Midbrain (tissue), 1 donor: ENCODE results near the gene OTUB1.
"Not testable (repeated sequence)": the region's sequence is repeated elsewhere in the genome, so short reads cannot be mapped to it uniquely, and the experiment has no call there.

Experiments
- DNase-seq: peaks from one replicate; lab custom pipeline; 2025; lab: John Stamatoyannopoulos, UW

Gene OTUB1, protein sequence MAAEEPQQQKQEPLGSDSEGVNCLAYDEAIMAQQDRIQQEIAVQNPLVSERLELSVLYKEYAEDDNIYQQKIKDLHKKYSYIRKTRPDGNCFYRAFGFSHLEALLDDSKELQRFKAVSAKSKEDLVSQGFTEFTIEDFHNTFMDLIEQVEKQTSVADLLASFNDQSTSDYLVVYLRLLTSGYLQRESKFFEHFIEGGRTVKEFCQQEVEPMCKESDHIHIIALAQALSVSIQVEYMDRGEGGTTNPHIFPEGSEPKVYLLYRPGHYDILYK

DNA sequence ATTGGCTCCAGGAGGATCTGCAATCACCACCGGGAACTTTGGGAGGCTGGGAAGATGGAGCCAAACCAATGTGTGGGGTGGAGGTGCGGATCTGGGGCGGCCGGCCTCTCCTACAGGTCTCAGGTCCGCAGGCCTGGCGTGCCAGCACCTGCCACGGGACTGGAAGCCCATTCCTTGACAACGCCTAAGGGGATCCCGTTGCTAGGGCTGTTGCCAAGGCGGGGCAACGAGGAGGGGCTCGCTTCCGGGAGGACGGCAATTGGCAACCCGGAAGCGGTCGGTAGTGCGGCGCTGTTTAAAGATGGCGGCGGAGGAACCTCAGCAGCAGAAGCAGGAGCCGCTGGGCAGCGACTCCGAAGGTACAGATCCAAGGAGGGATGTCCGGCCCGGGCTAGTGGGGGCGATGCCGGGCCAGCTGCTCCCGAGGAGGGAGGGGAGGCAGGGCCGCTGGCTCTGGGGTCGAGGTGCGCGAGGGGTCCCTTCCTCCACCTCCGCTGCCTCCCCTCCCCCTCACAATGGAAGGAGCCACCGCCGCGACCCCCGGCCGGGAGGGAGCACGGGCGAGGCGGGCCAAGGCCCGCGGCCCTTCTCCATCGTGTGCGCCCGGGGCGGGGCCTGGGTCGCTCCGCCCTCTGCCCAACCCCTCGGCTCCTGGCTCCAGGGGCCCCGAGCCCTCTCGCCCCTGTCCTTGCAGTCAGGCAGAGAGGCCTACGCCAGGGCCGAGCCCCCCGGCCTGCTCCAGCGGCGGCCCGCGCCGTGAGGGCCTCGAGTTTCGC, at the start of gene OTUB1:
Gene OTUB1 (plus strand): TSS at position 283 of the 776 bp plus-strand sequence. CDS start 19 bp downstream, at position 302.
- DNase-seq = peak; percentile 88

DNA sequence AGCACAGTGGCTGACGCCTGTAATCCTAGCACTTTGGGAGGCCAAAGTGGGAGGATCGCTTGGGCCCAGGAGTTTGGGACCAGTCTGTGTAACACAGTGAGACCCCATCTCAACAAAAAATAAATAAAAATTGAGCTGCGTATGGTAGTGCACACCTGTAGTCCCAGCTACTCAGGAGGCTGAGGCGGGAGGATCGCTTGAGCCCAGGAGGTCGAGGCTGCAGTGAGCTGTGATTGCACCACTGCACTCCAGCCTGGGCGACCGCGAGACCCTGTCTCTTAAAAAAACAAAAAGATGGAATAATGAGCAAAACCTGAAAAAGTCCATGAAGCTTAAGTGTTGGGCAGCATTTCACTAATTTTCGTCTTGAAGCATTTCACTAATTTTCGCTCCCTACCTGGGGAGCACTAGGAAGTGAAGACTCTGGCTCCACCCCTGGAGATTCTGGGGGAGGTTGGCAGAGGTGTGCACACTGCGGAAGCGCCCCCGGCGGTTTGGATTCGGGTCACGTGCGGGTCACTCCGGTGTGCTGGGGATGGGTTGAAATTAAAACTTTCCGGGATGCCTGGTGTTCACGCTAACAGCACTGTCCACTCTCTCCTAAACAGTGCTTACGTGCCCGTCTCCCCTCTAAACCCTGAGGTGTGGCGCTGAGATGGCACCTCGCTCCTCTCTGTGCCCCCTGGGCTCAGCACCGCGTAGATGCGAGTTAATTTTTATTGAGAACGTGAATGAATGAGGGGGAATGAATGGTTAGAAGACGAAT, 48.3 kb upstream of the OTUB1 start:
- DNase-seq = no peak

DNA sequence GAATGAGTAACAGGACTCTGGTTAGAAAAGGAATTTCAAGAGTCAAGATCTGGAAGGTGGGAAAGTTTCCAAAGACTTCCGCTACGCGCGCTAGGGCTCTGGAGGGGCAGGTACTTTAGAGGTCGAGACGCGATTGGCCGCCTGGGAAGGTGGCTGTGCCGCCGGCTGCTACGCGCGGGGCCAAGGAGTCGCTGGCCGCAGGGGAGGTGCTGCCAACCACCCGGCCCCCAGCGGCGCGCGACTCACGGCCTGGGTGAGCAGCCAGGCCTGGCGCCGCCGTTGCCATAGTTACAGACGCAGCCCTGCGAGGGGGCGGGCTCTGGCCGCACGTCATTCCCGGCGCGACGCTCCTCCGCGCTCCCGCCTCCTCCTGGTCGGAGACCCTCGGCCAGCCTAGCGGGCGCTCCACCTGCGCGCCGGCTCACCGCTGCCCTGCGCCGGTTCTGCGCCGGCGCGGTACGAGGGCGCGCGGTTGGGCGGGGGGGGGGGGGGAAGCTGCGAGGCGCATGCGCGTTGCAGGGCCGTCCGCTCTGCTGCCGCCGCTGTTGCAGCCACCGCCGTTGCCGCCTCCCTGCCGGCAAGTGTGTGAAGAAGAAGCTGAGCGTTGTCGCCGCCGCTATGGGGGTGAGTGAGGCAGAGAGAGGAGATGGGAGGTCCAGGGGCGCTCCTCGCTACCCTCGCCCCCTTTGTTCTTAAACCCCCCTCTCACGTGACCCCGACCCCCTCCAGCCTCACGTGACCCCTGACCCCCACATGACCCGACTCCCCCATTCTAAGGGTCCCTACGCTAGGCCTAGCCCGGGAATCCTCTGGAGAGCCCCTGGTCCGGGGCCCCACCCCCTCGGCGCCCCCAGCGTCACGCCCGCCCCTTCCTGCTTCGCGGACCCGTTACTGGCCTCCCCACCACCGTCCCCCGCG, 47.5 kb upstream of the OTUB1 start, which contains the start of gene NAA40:
Gene NAA40 (plus strand): TSS at position 524 of the 918 bp plus-strand sequence. CDS start 95 bp downstream, at position 619.
- peak; percentile 90 for DNase-seq

DNA sequence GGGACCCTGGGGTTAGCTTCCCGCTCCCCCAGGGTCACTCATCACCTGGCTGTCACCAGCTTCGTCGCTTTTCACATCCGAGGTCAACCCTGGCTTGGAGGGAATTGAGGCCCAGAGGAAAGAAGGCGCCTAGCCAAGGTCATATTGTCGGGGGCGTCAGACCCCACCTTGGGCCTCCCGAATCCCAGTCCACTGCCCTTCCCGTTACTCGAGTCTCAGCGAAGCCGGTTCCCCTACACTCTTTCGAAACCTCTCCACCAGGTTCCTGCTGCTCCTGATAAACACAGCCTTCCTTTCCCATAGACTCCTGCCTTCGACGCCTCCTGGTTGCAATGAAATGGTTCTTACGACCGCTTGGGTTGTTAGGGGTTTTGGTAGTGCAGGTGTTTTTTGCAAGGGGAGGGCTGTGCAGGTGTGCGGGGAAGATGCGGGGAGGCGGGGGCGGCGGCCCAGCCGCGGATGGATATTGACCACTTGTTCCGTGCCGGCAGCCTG, 46.8 kb upstream of the OTUB1 start:
- no peak for DNase-seq

DNA sequence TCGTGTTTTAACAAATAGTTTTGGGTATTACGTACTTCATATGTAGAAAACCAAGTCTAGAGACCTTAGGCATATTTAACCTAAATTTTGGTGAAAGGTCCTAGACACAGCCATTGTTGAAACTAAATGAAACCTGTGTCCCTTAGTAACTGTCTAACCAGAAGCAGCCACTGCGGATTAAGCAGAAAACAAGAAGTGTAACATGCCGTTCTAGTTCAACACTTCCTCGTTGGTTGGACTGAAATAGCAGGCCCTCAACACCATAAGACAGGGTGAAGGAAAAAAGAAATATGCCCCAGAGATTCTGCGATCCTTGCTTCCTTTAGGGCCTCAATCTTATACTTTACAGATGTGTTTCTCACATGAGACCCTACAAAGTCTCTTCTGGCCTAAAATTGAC, 45.5 kb upstream of the OTUB1 start:
- no peak for DNase-seq

DNA sequence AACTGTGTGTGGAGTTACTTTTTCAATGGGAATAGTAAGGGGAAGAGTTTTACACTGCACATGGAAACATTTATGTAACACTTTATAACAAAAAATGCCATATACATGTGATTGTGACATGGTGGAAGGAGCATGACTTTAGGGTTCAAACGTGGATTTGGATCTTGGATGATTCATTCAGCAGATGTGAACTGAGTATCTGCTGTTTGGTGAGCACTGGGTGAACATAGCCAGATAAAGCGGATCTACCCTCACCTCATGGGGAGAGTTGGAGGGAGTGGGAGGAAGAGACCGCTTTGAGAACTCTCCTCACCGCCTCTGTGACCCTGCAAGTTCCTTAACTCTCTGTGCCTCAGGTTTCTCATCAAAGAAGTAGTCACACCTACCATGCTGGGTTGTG, 44.3 kb upstream of the OTUB1 start:
- no peak for DNase-seq

DNA sequence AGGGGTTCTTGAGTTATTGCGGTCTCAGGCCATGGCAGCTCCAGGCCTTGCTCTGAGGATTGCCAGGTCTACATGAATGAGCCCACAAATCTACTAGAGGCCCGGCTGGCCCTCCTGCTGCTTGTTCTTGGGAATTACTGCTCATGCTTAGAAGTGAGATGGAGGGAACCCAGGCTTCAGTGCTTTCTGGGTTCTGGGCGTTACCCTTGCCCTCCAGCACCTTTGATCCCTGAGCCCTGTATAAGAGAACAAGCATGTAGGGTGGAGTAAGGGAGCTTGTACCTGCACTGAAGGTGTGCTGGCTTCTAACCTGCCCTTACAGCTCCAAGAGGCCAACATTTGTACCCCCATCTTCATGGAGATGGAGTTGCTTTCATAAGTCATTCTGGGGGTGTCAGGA, 43.4 kb upstream of the OTUB1 start:
- no peak for DNase-seq

DNA sequence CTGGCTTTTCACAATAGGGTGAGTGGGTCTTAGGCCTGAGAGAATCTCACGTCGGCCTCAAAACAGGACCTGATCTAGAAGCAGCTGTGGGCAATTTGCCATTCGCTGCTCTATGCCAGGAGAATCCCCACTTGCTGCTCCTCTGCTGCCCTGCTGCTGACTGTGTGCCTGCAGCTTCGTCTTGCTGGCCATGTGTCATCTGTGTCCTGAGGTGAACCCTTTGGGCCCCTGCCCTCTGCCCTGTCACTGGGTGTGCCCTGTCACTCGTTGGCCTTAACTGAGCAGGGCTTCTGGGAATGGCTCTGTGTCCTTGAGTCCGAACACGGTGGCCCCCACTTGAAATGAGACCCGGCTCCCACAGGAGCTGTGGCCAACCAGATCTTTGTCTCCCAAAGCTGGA, 41.3 kb upstream of the OTUB1 start:
- no peak for DNase-seq

DNA sequence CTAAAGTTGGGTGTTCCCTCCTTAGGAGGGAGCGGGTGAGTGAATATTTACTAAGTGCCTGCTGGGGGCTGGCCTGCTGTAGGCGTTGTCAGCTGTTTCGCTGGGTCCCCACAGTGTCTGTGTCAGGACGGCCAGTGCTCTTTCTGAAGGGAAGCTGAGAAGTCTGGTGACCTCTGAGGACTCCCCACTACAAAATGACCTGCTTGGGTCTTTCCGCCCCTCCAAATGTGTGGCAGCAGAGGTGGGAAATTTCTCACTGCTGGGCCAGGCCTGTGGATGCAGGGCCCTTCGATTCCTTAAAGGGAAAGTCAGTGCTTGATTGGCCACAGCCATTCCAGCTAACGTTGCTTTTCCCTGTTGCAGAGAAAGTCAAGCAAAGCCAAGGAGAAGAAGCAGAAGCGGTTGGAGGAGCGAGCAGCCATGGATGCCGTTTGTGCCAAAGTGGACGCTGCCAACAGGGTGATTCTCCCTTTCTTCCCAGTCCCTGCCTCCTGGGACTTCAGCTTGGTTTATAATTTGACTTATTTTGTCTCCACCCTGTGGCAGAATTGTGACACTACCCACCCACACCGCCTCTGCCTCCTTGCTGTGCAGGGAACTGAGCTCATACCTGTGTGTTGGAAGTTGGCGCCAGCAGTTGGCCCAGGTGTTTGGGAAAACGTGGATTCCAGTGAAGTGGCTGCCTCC, 40.6 kb upstream of the OTUB1 start:
- DNase-seq = peak; percentile 84

DNA sequence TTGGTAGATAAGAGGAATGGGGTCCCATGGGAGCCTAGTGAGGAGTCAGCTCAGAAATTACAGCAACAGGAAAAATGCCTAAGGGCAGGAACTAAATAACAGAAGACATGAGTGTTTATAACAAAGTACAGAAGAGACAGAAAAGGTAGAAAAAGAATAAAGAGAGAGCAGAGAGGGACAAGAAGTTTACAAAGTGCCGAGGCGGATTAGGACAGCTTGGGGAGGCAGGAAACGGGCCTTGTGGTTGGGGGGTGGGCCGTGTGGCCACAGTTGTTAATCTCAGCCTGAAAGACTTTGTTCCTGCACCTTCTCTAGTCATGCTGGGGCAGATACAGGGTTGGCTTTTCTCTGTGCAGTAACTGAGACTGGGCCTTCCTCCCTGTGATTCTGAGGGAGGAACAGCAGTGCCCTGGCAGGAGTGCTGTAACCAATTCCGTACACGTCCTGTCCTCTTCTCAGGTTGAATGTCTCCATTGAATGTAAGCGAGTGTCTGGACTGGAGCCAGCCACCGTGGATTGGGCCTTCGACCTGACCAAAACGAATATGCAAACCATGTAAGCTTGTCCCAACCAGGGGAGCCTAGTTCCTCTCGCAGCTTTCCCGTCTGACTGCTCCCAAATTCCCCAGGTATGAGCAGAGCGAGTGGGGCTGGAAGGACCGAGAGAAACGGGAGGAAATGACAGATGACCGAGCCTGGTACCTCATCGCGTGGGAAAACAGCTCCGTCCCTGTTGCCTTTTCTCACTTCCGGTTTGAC, 34.3 kb upstream of the OTUB1 start:
- DNase-seq = no peak

DNA sequence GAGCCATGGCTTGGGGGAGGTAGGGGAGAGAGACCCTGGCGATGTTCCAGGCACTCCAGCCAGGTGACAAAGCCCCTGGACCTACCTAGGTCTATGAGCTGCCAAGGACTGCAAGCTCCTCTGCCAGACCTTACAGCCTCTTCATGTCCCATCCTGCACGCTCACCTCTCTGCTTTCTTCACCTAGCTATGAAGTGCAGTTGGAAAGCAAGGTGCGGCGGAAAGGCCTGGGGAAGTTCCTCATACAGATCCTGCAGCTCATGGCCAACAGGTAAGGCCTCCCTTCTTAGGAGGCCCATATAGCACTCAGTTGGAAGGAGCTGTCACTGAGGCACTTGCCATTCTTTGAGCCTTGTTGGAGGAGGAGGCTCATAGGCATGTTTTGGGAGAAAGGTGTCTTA, 33.7 kb upstream of the OTUB1 start:
- no peak for DNase-seq

DNA sequence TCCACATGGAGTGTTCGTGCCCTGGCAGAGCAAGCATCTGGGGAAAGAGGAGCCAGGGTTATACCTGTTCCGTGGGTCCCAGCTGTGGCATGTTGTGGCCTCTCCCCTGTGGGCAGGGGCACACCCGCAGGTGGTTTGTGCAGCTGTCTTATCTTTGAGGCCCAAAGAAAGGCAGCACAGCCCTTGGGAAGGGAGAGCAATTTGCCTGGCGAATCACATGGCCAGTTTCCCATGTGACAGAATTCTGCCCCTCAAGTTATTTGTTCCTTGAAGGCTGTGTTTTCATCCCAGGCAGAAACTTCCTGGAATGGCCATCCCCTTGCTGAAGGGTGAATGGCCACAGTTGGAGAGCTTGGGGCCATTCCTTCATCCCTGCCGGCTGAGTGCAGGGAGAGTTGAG, 28.2 kb upstream of the OTUB1 start:
- DNase-seq = no peak

DNA sequence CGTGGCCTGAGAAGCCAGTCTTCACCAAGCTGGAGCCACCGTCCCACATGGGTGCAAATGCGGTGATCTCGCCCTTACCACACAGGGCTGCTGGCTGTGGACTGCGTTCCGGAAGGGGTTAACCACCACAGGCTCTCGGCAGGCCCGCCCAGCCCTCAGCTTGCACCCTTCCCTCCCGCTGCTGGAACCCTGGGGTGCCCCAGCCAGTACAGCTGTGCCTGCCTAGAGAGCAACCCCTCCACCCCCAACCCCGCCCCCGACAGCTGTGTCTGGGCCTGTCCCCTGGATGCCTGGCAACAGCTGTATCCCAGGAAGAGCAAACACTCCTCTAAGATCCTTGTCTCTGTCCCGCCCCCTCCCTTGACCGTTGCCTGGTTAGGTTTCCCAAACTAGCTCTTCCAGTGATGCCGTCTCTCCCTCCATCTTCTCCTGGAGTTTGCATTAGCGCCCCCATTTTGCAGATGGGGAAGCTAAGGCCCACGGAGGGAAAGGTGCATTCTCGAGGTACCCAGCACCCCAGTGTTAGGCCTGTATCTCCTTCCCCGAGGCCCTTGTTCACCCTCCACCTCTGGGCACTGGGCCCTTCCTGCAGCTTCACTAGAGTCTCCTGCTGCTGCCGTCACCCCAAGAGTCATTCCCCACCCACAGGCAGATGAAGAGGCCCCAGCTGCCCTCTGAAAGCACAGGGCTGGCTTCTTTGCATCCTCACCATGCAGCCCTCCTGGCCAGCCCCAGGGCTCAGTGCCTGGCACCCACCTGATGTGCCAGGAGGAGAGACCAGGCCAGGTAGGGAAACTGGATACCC, 24.4 kb upstream of the OTUB1 start:
- DNase-seq = no peak

DNA sequence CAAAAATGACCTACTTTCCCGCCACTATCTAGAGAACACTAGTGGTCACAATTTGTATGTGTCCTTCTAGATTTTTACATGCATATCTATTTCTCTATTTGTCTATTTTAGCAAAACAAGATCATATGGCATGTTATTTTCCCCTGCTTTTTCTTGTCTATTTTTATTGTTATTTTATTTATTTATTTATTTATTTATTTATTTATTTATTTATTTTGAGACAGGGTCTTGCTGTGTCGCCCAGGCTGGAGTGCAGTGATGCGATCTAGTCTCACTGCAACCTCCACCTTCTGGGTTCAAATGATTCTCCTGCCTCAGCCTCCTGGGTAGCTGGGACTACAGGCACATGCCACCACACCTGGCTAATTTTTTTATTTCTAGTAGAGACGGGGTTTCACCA, 22.3 kb upstream of the OTUB1 start:
- not testable (repeated sequence) for DNase-seq

DNA sequence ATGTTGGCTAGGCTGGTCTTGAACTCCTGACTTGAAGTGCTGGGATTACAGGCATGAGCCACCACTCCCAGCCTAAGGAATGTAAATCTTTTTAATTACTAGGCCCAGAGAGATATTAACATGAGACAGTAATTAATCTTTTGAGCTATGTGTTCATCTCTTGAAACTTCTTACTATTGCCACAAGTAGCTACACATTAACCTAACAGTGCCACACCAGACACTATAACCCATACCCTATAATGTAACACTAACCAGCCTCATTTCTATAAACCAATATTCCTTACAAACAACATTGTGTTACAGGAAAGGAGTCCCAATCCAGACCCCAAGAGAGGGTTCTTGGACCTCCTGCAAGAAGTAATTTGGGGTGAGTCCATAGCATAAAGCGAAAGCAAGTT, 19.8 kb upstream of the OTUB1 start:
- DNase-seq = no peak

DNA sequence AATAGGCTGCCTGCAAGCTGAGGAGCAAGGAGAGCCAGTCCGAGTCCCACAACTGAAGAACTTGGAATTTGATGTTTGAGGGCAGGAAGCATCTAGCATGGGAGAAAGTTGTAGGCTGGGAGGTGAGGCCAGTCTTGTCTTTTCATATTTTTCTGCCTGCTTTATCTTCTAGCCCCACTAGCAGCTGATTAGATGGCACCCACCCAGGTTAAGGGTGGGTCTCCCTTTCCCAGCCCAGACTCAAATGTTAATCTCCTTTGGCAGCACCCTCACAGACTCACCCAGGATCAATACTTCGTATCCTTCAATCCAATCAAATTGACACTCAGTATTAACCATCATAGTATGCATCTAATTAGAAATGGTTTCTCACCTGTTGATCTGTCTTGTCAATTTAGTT, 16.8 kb upstream of the OTUB1 start:
- DNase-seq = no peak

DNA sequence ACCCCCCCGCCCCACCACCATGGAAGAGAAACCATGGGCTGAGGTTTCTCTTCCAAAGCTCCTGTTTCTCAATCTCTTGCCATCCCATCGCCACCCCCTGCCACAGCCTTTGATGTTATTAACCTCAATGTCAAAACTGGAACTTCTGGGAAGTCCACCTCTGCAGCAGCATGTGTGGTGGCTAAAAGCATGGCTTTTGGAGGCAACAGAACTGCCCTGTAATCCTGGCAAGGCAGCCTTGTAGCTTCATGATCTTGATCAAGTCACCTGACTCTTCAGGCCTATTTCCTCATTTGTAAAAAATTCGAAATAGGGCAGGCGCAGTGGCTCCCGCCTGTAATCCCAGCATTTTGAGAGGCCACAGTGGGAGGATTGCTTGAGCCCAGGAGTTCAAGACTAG, 15.3 kb upstream of the OTUB1 start:
- no peak for DNase-seq

DNA sequence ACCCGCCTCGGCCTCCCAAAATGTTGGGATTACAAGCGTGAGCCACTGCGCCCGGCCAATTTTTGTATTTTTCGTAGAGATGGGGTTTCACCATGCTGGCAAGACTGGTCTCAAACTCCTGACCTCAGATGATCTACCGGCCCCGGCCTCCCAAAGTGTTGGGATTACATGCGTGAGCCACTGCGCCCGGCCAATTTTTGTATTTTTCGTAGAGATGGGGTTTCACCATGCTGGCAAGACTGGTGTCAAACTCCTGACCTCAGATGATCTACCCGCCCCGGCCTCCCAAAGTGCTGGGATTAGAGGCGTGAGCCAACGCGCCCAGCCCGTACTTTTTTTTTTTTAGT, 12.4 kb upstream of the OTUB1 start:
- DNase-seq = not testable (repeated sequence)
